Sigmoid colon (tissue), 4 donors: ENCODE results near the gene SMIM35.

Experiments used
- EP300 ChIP-seq, 4 donors: sonication (generic); formaldehyde crosslinking; IDR thresholded peaks; one replicate each; pipeline ENCODE4 v1.6.1; 2017; ENCODE audit warnings: antibody characterized with exemption in 4 of 4
- POLR2A ChIP-seq, 2 donors: fragments of 450-650 bp; IDR thresholded peaks; one replicate each; pipeline ENCODE4 v1.6.1; 2016; ENCODE audit warnings: antibody characterized with exemption in 2 of 2, mild to moderate bottlenecking in 2 of 2, moderate library complexity in 2 of 2
- TF ChIP-seq, protein P1 (sequence below), 4 experiments: fragments of 450-650 bp in 3 of 4; fragments of 200-600 bp in 1 of 4; IDR thresholded peaks; one replicate each; pipeline ENCODE4 v1.5.1; 2016 to 2019; ENCODE audit warnings: antibody characterized with exemption in 4 of 4, mild to moderate bottlenecking in 3 of 4, moderate library complexity in 2 of 4

DNA sequence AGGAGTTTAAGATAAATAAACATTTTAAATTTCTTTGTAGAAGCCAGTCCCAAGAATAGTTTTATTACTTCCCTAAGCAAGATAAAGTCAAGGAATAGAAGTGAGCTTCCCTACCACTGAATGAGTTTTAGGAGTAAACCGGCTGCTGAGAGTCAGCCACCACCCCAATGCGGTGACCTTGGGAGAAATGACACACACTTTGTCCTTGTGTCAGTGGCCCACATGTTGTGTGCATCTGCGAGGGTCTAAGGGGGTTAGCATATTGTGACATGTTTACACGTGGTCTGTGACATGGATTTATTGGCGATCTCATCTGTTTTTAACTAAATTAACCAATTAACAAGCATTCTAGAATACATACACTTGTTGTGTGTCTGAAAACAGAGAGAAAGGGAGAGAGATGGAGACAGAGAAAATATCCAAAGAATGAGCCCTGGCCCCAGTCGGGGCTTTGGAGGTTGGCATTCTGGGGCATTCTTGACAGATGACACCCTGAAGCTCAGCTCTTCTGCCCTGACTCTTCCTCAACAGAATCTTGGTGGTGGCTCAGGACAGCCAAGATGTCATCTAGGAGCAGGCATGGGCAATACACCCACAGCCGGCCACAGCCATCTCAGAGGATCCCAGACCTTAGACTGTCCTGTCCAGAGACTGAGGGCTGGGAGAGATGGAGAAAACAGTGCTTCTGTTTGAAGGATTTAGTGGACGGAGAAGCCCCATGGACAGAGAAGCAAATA lies 39.6 kb downstream of the SMIM35 start:
- TF ChIP-seq, protein P1, sequence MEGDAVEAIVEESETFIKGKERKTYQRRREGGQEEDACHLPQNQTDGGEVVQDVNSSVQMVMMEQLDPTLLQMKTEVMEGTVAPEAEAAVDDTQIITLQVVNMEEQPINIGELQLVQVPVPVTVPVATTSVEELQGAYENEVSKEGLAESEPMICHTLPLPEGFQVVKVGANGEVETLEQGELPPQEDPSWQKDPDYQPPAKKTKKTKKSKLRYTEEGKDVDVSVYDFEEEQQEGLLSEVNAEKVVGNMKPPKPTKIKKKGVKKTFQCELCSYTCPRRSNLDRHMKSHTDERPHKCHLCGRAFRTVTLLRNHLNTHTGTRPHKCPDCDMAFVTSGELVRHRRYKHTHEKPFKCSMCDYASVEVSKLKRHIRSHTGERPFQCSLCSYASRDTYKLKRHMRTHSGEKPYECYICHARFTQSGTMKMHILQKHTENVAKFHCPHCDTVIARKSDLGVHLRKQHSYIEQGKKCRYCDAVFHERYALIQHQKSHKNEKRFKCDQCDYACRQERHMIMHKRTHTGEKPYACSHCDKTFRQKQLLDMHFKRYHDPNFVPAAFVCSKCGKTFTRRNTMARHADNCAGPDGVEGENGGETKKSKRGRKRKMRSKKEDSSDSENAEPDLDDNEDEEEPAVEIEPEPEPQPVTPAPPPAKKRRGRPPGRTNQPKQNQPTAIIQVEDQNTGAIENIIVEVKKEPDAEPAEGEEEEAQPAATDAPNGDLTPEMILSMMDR (IDR thresholded peaks at IDR 0.05): no peak
- TF ChIP-seq POLR2A (IDR thresholded peaks at IDR 0.05) (no peak), EP300 (IDR thresholded peaks at IDR 0.05) (no peak)
